ENCODE data around the gene TIMM10.

- TF ChIP-seq CTCF (IDR thresholded peaks at IDR 0.05) (no peak), POLR2AphosphoS5 (IDR thresholded peaks at IDR 0.05) (no peak), POLR2A (IDR thresholded peaks at IDR 0.05) (no peak)
These were observed 14.5 kb downstream of the TIMM10 start for GRCh38 chr11:57516061-57516443.
